KMS-11 (cell line): ENCODE results near the gene MEF2D.

Source experiments
- H2AFZ ChIP-seq: fragments of 200-600 bp; sonication (generic); 2 replicates; pipeline ENCODE4 v1.6.1; 2016; ENCODE audit warnings: antibody characterized with exemption, mixed run types, low read depth
- H3K27ac ChIP-seq: fragments of 200-600 bp; sonication (generic); 2 replicates; pipeline ENCODE4 v1.6.1; 2016; ENCODE audit warnings: mild to moderate bottlenecking, mixed run types
- H3K27me3 ChIP-seq: fragments of 200-600 bp; sonication (generic); 2 replicates; pipeline ENCODE4 v1.6.1; 2017; ENCODE audit warnings: mild to moderate bottlenecking, low read depth, mixed run types, moderate library complexity; ENCODE audit not compliant: insufficient read depth
- H3K36me3 ChIP-seq: fragments of 200-600 bp; sonication (generic); 2 replicates; pipeline ENCODE4 v1.6.1; 2017; ENCODE audit warnings: mild to moderate bottlenecking, mixed run types; ENCODE audit not compliant: insufficient read depth
- H3K4me1 ChIP-seq: fragments of 200-600 bp; sonication (generic); 2 replicates; pipeline ENCODE4 v1.6.1; 2016; ENCODE audit warnings: mild to moderate bottlenecking, low read depth, mixed run types; ENCODE audit not compliant: poor library complexity, severe bottlenecking
- H3K4me2 ChIP-seq: fragments of 200-600 bp; sonication (generic); 2 replicates; pipeline ENCODE4 v1.7.0; 2016; ENCODE audit warnings: mild to moderate bottlenecking, mixed run types
- H3K4me3 ChIP-seq: fragments of 200-600 bp; sonication (generic); IDR thresholded peaks from 2 replicates; pipeline ENCODE4 v1.6.1; 2017; ENCODE audit warnings: low read depth, low read length, mixed read lengths; ENCODE audit not compliant: insufficient read depth
- H3K79me2 ChIP-seq: fragments of 200-600 bp; sonication (generic); 2 replicates; pipeline ENCODE4 v1.6.1; 2016; ENCODE audit warnings: low read depth, mixed run types; ENCODE audit not compliant: insufficient read depth
- H3K9ac ChIP-seq: fragments of 200-600 bp; sonication (generic); 2 replicates; pipeline ENCODE4 v1.6.1; 2016; ENCODE audit warnings: mild to moderate bottlenecking, mixed run types
- H4K20me1 ChIP-seq: fragments of 200-600 bp; sonication (generic); 2 replicates; pipeline ENCODE4 v1.6.1; 2016; ENCODE audit warnings: mild to moderate bottlenecking, mixed run types; ENCODE audit not compliant: insufficient read depth
- TF ChIP-seq, protein P1 (sequence below): fragments of 200-600 bp; sonication (generic); conservative IDR thresholded peaks from 2 replicates; pipeline ENCODE4 v1.6.1; 2017; ENCODE audit warnings: low read depth, mild to moderate bottlenecking, antibody characterized with exemption, low read length, moderate library complexity, mixed read lengths

Gene MEF2D

DNA sequence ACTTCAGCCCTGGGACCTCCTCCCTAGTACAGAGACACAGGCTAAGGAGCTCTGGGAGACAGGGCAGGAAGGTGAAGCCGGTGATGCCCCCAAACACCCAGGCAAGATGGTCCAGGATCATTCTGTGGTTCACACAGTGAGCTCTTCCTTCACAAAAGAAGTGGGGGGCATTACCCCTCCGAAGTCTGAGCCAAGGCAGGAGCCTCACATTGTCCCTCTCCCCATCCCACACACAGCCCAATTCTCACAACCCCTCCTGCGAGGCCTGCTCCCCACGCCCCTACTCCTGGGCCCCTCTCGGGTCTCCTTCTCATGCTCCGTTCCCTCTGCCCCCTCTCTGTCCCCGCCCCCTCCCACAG lies 10.7 kb downstream of the MEF2D start:
- peaks cover 100% of the 10 kb centered on the region for H3K4me1 ChIP-seq
- peak overlapping the region; percentile 99 for H3K4me2 ChIP-seq
- peaks cover 100% of the 10 kb centered on the region for H3K79me2 ChIP-seq
- TF ChIP-seq, protein P1, sequence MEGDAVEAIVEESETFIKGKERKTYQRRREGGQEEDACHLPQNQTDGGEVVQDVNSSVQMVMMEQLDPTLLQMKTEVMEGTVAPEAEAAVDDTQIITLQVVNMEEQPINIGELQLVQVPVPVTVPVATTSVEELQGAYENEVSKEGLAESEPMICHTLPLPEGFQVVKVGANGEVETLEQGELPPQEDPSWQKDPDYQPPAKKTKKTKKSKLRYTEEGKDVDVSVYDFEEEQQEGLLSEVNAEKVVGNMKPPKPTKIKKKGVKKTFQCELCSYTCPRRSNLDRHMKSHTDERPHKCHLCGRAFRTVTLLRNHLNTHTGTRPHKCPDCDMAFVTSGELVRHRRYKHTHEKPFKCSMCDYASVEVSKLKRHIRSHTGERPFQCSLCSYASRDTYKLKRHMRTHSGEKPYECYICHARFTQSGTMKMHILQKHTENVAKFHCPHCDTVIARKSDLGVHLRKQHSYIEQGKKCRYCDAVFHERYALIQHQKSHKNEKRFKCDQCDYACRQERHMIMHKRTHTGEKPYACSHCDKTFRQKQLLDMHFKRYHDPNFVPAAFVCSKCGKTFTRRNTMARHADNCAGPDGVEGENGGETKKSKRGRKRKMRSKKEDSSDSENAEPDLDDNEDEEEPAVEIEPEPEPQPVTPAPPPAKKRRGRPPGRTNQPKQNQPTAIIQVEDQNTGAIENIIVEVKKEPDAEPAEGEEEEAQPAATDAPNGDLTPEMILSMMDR, result no peak
- H3K4me3 ChIP-seq, result peak overlapping the region; percentile 92
- H3K27ac ChIP-seq, result peak overlapping the region; percentile 70
- peaks cover 27% of the 10 kb centered on the region for H4K20me1 ChIP-seq
- H2AFZ ChIP-seq, result no peak overlapping the region
- no peaks in the 10 kb centered on the region for H3K36me3 ChIP-seq
- no peaks in the 10 kb centered on the region for H3K27me3 ChIP-seq
- peak overlapping the region; percentile 48; the same call in 1 of the 2 replicates for H3K9ac ChIP-seq

DNA sequence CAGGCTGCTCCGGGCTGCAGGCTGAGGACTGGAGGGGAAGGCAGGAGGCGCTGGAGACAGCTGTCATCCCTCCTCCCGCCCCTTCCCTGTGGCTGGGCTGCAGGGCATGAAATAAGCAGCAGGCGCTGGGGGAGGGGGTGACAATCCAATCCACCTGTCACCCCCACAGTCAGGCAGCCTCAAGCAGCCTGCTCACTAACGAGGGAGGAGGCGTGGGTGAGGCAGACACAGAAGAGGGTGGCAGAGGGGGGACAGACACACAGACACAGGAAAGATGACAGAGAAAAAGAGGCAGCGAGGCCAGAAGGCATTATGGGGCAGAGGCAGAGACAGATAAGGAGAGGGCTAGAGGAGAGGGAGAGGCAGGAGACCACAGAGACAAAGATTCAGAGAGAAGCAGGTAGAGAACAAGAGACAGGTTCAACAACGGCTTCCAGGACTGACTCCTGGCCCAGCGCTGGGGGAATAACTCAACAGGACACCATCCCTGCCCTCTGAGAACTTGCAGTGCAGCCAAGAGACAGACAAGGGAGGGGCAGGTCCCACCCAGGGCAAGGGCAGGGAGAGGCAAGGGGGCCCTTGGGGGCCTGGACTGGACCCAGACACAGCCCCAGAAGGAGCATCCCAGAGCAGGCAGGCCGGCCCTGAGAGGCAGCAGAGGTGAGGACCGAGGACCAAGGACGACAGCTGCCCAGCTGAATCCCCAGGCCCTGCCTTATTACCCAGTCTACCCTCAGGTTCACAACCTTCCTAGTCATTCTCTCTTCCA lies 11.2 kb downstream of the MEF2D start:
- Histone ChIP-seq H4K20me1 (peaks cover 33% of the 10 kb centered on the region), H3K4me1 (peaks cover 100% of the 10 kb centered on the region), H3K27ac (peak overlapping the region; percentile 70), H3K79me2 (peaks cover 100% of the 10 kb centered on the region), H3K4me2 (peak overlapping the region; percentile 99), H3K9ac (peak overlapping the region; percentile 48; the same call in 1 of the 2 replicates), H3K4me3 (peak overlapping the region; percentile 92), H3K27me3 (no peaks in the 10 kb centered on the region), H3K36me3 (no peaks in the 10 kb centered on the region), H2AFZ (no peak overlapping the region)
- TF ChIP-seq, protein P1, result no peak; the same call in 1 of the 2 replicates

DNA sequence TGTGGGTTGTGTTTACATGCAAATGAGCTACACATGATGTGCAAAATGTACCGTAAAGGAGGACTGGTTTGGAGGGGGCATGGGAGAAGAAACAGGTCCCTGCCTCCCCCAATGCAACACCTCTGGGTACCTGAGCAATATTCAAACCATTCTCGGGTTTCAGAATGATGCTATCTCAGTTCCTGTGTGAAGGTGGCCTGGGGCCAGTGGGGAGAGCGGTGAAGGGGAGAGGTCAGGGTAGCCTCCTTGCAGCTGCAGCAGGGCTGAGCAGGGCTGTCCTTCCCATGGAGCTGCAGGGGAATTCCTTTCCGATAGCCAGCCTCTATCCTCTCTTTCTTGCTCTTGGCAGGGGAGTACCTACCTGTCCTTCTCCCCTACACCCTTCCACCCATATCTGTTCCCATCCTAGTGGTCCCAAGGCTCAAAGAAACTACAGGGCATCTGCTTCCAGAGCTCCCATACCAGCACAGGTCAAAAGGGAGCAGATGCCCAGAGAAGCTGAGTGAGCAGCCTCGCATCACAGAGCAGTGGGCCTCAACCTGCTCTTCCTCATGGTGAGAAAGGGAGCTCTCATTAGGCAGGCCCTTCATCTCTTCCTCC lies 11.9 kb downstream of the MEF2D start:
- H3K36me3 ChIP-seq, result peaks cover 1% of the 10 kb centered on the region; the same call in 1 of the 2 replicates
- H3K9ac ChIP-seq, result peak overlapping the region; percentile 48; the same call in 1 of the 2 replicates
- peaks cover 100% of the 10 kb centered on the region for H3K4me1 ChIP-seq
- H3K4me2 ChIP-seq, result peak overlapping the region; percentile 99
- H3K27ac ChIP-seq, result peak overlapping the region; percentile 70
- H3K79me2 ChIP-seq, result peaks cover 100% of the 10 kb centered on the region
- H2AFZ ChIP-seq, result no peak overlapping the region
- TF ChIP-seq, protein P1, result no peak
- peaks cover 39% of the 10 kb centered on the region for H4K20me1 ChIP-seq
- H3K27me3 ChIP-seq, result no peaks in the 10 kb centered on the region
- peak overlapping the region; percentile 91 for H3K4me3 ChIP-seq

- peak overlapping the region; percentile 99 for H3K4me2 ChIP-seq
- H2AFZ ChIP-seq, result no peak overlapping the region
- H3K27ac ChIP-seq, result peak overlapping the region; percentile 70
- H3K4me3 ChIP-seq, result no peak overlapping the region
- peaks cover 9% of the 10 kb centered on the region; the same call in 1 of the 2 replicates for H3K36me3 ChIP-seq
- peaks cover 100% of the 10 kb centered on the region for H3K79me2 ChIP-seq
- TF ChIP-seq, protein P1, result no peak
- peaks cover 100% of the 10 kb centered on the region for H3K4me1 ChIP-seq
- H3K27me3 ChIP-seq, result no peaks in the 10 kb centered on the region
- H4K20me1 ChIP-seq, result peaks cover 39% of the 10 kb centered on the region
- H3K9ac ChIP-seq, result peak overlapping the region; percentile 48; the same call in 1 of the 2 replicates
Observed at GRCh38 chr1:156487862-156488261, 12.7 kb downstream of the MEF2D start.
